Activated T-helper 1 cell treated with anti-CD3 and anti-CD28 coated beads, Interleukin-2, amount 50 U/mL, for 16 hours (primary cell): ENCODE data around the gene SPTLC2.

Experiments used
- DNase-seq, 2 donors: peaks; one replicate each; pipeline ENCODE4 v3.0.0-alpha.2; 2020; ENCODE audit warnings: low read depth in 1 of 2, low spot score in 1 of 2

The SPTLC2 gene

GRCh38 chr14:77625360-77625759, 8.9 kb upstream of the SPTLC2 start:
- DNase-seq, result no peak

- no peak for DNase-seq
Measured at GRCh38 chr14:77623201-77623600, 6.8 kb upstream of the SPTLC2 start.

- no peak for DNase-seq
Measured at GRCh38 chr14:77622366-77622961, 6.0 kb upstream of the SPTLC2 start.

- no peak for DNase-seq
Measured at GRCh38 chr14:77620222-77620870, 3.9 kb upstream of the SPTLC2 start.

- DNase-seq, result no peak
Measured at GRCh38 chr14:77618381-77618970, 2.0 kb upstream of the SPTLC2 start.

- DNase-seq, result no peak
Measured at GRCh38 chr14:77616133-77616453, 344 bp downstream of the SPTLC2 start.

- no peak for DNase-seq
Measured at GRCh38 chr14:77615361-77616132, 890 bp downstream of the SPTLC2 start.

GRCh38 chr14:77613201-77613600, 3.2 kb downstream of the SPTLC2 start:
- no peak for DNase-seq

- DNase-seq, result no peak
Measured at GRCh38 chr14:77612011-77612620, 4.3 kb downstream of the SPTLC2 start.

- DNase-seq, result no peak
Measured at GRCh38 chr14:77610553-77610952, 5.9 kb downstream of the SPTLC2 start.

GRCh38 chr14:77609922-77610321, 6.5 kb downstream of the SPTLC2 start:
- no peak for DNase-seq

- no peak for DNase-seq
Measured at GRCh38 chr14:77607741-77608302, 8.6 kb downstream of the SPTLC2 start.

GRCh38 chr14:77605392-77605972, 11.0 kb downstream of the SPTLC2 start:
- no peak for DNase-seq

GRCh38 chr14:77603654-77604255, 12.7 kb downstream of the SPTLC2 start:
- DNase-seq, result no peak

- no peak for DNase-seq
Measured at GRCh38 chr14:77603031-77603430, 13.4 kb downstream of the SPTLC2 start.

GRCh38 chr14:77601846-77602619, 14.4 kb downstream of the SPTLC2 start:
- no peak for DNase-seq

- no peak for DNase-seq
Measured at GRCh38 chr14:77599889-77600288, 16.5 kb downstream of the SPTLC2 start.

- no peak for DNase-seq
Measured at GRCh38 chr14:77598366-77599070, 17.9 kb downstream of the SPTLC2 start.

GRCh38 chr14:77593501-77593961, 22.9 kb downstream of the SPTLC2 start:
- DNase-seq, result no peak
